Retina (tissue), 1 donor: ENCODE data around the gene PARD3.
"Not testable (repeated sequence)": the region's sequence is repeated elsewhere in the genome, so short reads cannot be mapped to it uniquely, and the experiment has no call there.

Experiments used
- DNase-seq: peaks from one replicate; pipeline ENCODE4 v3.0.0-alpha.2; 2016

Gene PARD3

GRCh38 chr10:34080485-34081346 lies 734.4 kb downstream of the PARD3 start:
- DNase-seq = no peak

GRCh38 chr10:34079702-34080484 lies 735.2 kb downstream of the PARD3 start:
- DNase-seq = no peak

DNA sequence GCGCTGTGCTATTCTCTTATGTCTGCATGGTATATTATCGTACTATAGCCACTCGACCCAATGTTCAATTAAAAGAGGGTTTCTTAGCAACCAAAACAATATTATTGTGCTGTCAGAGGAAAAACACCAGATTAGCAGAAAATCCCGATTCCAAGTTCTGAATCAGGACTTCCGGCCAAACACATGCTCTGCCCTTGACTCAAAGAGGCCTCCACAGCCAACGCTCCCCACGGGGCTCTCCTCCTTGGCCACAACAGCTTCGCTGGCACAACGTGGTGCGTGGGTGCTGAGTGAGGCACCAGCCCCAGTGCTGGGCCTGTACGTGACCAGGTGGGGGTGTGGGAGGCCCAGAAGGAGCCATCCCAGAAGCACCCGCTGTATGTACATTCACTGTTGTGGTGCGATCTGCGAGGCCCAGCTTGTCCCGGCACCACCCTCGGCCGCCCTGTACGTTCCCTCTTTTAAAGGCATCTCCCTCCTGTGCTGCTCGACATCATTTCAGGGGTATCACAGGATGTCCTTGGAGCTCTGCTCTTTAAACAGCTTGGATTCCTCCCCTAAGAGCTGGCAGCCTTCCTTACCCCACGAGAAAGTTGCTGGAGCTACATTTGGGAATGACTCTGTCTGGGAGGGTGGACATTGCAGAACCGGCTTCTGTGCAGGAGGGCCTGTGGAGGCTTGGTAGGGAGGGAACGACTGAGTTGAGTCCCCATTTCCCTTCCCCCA lies 736.2 kb downstream of the PARD3 start:
- DNase-seq = no peak

DNA sequence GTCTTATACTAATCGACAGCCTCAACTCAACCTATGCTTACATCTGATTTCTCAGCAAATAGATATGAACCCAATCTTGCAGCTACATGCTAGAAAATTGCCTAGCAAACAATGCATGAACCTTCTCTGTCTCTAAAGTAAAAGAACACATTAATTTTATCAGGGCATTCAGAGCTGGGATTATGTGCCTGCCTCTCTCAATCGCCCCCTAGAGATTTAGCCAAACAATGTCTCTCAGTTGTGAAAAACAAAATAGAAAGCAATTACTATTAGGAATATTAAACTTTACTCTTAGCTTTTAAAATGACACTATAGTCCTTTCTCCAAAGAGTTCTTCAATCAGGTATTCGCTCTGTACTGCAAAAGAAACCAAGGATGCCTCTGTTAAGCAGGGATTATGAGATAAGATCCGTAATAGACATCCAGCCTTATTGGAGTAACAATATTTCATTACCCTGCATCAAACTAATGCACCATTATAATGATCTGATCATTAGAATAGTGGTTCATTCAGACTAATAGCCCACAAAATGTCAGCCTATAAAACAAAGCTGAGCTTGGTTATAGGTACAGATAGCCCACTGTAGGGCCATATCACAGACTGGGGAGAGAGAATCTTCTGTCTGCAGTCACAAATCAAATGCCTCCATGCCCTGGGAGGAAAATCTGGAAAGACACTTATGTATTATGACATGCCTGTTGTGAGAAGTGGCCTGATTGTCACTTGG lies 736.9 kb downstream of the PARD3 start:
- DNase-seq = no peak

DNA sequence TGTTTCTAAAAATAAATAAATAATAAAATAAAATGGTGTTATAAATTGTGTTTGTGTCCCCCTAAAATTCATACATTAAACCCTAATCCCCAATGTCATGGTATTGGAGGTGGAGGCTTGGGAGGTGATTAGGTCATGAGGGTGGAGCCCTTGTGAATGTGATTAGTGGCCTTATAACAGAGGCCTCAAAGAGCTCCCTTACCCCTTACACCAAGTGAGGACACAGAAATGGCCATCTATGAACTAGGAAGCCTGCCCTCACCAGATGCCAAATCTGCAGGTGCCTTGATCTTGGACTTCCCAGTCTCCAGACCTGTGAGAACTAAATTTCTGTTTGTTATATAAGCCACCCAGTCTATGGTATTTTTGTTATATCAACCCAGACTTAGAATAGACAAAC lies 738.7 kb downstream of the PARD3 start:
- no peak for DNase-seq

DNA sequence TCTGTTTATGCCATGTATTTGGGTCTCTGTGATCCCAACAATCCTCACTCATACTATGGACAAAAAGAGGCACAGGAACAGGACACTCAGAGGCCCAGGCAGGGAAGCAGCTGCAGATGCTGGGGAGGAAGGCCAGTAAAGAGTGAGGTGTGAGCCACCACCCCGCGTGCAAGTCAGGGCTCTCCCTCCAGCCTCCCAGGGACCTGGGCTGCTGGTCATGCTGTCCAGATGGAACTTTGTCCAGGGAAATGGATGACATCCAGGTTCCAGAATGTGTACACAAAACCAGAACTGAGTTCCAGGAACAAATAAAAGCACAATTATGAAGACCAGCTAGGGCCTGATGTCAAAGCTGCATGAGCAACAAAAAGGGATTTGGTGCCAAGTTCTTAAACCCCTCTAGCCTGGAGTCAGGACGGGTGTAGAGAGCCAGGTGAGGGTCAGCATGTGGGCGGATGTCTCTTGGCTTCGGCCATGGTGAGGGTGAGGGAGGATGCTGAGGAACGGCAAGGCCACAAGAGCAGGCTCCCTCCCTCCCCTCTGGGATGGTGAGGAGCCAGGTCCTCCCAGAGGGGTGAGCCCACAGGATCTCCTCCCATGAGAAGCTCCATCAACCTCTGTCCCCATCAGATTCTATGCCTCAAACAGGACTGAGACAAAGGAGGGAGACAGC lies 739.7 kb downstream of the PARD3 start:
- no peak for DNase-seq

DNA sequence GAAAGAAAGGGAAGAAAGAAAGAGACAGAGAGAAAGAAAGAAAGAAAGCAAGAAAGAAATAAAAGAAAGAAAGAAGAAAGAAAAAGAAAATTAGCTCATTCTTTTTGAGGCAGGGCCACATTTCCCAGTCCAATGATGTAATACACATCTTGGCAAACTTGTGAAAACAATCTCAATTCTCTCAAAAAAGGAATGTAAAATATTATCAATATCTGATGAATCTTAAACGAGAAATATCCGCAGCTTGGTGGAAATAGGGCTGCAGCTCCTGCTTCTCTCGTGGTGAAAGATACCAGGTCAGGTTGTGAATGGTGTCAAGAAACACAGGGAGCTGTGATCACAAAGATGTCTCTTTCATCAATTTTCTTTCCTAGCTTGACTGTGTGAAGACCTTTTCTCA lies 741.0 kb downstream of the PARD3 start:
- no peak for DNase-seq

GRCh38 chr10:34067741-34068140 lies 747.4 kb downstream of the PARD3 start:
- DNase-seq = not testable (repeated sequence)

GRCh38 chr10:34063592-34063991 lies 751.5 kb downstream of the PARD3 start:
- DNase-seq = no peak

GRCh38 chr10:34061841-34062240 lies 753.3 kb downstream of the PARD3 start:
- no peak for DNase-seq
